GM18909 (cell line): ENCODE results near the gene IGSF3.
"Not testable (repeated sequence)": the region's sequence is repeated elsewhere in the genome, so short reads cannot be mapped to it uniquely, and the experiment has no call there.

Experiments
- ATAC-seq: cut with Tn5 transposase; IDR thresholded peaks from one replicate; pipeline ENCODE4 v1.9.1; 2021; ENCODE audit warnings: mild to moderate bottlenecking; ENCODE audit not compliant: unreplicated experiment, poor library complexity

IGSF3 gene

DNA sequence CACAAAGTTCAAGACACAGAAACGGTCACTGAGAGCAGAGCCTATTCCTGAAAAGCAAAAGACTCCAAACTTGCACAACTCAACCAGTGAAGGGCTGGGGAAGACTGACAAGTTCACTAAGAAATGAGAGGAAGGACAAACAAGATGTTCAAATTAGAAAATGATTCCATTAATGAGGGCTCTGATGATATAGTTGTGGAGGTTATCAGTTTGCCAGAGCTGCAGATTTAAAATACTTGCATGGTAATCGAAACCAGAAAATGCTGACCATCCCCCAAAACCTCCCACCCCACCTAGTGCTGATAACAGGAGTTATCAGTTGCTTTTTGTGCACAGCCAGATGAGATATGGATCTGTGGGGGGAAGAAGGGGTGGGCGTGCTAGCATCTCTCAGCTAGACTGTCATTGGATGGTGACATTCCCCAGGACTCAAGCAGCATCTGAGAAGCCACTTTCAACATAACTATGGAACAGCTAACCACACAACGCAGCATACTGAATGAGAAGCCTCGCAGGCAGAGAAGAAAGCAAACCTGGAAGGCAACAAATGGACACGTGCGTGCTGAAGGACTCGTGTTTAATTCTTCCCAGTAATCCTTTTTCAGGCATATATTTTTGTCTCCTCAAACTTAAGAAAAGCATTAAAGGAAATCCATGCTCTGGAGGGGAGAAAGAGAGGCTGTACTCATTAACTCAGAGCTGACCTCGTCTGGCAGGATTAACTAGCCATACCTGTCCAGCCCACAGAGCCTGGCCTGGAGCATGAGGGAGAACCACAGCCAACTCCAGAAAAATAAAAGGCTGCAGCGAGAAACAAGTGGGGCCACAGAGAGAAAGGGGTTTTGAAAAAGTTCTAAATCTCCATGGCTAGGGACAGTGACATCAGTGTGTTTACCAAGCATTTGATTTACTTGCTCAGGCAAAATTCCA, 35.3 kb downstream of the IGSF3 start:
- not testable (repeated sequence) for ATAC-seq

DNA sequence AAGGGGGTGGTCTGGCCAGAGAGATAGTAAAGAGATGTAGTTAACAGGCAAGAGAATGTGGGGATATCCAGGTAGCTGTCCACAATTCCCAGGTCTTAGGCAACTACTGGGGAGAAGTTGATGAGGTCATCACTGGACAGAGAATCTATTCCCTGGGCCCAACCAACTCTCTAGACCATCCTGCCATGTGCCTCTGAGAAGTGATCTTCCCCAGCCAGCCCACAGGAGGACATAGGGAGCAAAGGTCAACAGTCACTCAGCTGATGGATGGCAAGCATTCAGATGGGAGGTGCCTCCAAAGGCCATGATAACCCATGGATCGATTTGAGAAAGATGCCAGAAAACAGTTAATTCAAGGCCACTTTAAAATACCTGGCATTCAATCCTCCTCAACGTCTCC, 36.0 kb downstream of the IGSF3 start:
- not testable (repeated sequence) for ATAC-seq

DNA sequence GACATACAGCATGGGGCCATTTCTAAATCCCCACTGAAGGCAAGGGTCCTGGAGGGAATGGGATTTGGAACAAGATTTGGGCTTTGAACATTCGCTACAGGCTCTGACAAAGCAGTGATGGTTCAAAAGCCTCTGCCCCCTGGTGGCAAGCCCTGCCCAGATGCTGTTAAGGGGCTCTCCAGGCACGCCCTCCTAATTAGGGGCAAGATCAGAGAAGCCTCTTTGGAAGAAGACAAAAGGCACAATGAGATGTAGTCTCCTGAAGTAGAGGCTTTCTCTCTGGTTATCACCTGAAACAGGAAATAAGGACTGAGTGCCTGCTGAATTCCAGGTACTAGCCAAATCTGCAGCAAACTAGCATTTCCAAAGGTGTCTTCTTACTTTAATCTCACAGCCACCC, 37.5 kb downstream of the IGSF3 start:
- not testable (repeated sequence) for ATAC-seq

DNA sequence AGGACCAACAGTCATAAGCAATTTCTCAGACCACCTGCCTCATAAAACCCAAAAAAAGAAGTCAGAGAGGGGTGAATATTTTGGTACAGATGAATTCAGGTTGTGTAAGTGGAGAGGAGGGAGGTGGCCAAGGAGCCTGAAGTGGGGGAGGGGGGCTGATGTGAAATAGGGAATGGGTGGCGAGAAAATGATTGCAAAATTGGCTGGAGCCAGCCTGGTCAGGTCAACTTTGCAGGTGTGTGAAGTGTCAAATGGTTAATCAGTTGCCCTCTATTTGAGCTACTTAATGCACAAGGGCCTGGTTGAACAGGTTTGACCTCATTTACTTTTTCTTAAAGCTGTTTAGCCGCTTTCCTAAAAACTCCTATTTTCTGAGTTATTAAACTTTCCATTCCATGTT, 38.1 kb downstream of the IGSF3 start:
- not testable (repeated sequence) for ATAC-seq

DNA sequence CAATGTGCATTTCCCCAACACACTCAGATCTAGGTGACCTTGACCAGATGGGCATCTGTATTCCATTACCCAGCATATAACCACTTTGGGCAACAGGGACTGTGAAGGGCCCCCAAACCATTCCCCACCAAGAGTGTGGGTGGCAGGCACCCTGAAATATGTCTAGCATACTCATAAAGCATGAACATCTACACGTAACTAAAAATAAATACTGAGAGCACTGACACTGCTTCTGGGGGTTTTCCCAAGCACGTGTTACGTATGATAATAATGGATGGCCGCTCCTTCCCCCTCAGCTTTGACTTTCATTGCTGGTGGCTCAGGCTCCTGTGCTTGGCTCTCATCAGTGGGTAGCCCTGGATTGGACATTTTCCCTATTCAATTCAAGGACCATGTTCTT, 39.1 kb downstream of the IGSF3 start:
- no peak for ATAC-seq

DNA sequence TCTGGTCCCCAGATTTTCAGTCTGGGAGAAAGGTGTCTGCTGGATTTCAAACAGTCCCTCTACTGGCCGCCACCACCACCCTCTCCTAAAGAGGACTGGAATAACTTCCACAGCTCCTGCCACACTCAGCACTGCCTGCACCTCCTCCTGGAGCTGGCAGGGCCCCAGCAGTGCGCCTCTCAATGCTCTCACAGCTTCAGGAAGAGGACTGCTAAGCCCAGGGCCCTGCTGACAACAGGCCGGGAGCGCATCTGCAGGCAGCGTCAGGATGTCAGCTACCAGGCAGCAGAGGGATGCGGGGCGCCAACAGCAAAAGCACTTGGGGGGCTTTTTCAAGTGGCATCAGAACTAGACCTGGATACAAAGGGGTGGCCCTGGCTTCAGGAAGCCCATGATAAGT, 40.2 kb downstream of the IGSF3 start:
- ATAC-seq: not testable (repeated sequence)

DNA sequence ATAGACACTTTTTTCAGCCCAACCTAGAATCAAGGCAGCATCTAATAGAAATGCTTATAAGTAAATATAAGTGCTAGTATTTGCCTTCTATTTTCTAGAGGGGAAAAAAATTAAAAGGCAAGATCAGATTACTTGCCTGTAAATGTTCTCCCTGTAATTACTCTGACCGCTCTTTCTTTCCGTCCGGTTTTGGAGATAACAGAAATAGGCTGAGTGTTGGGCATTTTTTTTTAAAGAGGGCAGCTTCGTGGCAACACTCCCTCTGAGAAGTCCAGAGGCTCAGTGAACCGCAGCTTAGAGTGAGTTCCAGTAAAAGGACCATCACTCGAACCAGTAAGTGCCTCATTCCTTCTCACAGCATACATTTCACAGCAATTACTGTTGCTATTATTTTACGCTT, 40.6 kb downstream of the IGSF3 start:
- not testable (repeated sequence) for ATAC-seq

DNA sequence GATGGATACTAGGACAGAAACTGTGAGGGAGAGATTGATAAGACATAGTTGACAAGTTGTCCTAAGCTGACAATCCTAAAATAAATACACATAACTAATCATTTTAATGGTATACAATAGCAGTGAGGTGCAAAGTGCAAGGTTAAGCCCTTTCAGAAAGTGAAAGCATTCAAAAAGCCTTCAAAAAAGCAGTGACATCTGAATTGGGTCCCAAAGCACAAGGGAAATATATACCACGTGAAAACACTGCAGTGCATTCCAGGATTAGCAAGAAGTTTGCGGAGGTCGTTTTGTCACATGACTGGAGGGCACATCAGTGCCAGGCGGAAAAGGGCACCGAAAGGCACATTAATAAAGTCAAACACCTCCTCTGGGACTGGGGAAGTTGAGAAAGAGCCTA, 42.4 kb downstream of the IGSF3 start:
- ATAC-seq: not testable (repeated sequence)

DNA sequence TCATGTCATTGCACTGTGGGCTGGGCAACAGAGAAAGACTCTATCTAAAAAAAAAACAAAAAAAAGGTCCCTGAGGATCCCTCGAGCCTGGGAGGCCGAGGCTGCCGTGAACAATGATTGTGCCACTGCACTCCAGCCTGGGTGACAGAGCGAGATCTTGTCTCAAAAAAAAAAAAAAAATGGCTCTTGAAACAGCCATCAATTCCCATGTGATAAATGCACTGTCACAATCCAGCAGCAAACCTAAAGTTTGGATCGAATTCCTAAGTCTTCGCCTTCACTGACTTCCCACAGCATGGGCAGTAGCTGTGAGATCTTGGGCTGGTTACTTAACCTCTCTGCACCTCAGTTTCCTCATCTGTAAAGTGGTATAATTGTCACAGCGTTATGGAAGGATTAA, 43.5 kb downstream of the IGSF3 start:
- ATAC-seq: no peak

DNA sequence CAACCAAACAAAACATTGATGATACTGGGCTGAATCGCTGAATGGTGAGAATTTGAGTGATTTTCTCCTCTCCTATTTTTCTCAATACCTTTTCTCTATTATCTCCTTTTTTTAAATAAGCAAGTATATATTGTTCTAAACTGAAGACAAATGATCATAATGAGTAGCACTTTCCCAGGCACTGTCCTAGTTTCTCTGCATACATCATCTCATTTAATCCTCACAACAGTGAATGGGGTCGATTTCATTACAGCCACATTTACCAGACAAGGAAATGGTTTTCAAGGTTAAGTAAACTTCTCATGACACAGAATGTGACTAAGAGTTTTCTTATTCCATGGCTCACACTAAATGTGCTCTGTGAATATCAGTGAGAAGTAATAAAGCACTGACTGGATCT, 45.0 kb downstream of the IGSF3 start:
- ATAC-seq: not testable (repeated sequence)

DNA sequence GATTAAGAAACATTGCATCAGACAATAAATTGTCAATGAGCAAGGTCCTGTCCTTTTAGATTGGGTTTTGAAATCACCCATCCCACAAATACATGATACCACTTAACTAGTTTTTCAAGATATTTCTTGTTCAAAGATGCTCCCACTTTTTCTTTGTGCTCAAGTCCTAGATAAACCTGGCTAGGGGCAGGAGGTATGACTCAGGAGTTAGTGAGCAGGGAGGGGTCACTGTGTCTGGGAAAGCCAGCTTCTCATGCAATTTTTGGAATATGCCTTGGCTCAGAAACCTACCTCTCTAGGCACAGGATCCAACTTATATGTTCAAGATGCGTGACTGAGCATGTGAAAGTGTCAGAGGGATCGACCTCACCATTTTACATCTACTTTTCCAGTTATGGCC, 45.8 kb downstream of the IGSF3 start:
- not testable (repeated sequence) for ATAC-seq

DNA sequence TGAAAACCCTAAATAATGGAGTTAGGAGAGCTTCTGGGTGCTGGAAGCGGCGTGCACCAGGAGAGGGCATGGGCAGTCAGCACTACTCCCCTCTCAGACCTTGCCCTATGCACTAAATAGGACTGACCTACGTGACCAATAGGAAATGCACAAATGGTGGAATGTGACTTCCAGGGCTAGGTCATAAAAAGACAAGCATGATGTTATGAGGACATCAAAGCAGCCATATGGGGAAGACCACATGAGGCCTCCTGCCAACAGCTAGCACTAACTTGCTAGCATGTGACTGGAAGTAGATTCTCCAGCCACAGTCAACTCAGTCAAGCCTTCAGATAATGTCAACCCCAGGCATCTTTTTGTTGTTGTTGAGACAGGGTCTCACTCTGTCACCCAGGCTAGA, 47.1 kb downstream of the IGSF3 start:
- ATAC-seq: not testable (repeated sequence)

DNA sequence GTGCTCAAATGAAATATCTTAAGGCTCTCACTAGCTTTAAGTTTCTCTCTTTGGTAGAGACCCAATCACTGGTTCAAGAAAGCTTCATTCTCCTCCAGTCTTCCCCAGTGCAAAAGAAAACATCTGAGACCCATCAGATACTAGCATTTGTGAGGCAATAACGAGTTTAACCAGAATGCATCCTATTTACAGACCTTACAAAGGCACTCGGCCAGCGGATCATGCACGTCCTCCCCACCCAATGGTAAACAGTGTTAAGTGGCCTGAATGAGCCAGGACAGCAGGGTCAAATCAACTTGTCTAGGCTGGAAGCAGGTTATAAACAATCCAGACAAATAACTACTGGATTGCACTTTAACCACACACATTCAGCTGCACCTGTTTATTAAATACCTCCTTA, 48.4 kb downstream of the IGSF3 start:
- ATAC-seq: not testable (repeated sequence)

DNA sequence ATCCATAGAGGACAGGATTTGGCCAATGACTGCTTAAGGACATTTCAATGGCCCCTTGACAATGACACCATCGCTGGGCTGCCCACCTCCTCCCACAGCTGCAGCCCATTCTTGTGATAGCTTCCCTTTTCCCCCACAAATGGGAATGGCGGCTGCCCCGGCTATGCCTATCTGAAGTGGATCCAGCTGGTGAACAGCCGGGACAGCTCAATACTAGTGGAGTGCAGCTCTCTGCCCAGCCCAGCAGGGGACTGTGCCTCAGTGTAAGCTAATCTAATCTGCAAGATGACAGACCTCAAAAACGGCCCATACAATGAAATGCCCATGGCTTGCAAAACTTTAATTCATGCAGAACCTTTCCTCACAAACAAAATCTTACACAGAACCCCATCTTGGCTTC, 49.7 kb downstream of the IGSF3 start:
- not testable (repeated sequence) for ATAC-seq

DNA sequence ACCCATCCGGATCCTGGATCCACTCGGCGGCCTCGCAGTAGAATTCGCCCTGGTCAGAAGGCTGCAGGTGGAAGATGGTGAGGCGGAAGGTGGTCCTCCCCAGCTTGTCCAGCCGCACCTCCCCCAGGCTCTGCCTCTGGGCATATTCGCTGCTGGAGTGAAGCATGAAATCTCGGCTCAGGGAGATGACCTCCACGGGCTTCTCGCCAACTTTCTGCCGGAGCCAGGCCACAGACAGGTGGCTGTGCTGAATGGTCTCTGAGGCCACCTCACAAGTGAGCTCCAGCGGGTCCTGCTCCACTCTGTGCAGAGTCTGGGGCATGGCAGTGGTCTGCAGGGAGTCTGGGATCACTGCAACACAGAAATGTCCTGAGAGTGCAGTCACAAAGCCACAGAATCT, 53.7 kb downstream of the IGSF3 start:
- not testable (repeated sequence) for ATAC-seq

DNA sequence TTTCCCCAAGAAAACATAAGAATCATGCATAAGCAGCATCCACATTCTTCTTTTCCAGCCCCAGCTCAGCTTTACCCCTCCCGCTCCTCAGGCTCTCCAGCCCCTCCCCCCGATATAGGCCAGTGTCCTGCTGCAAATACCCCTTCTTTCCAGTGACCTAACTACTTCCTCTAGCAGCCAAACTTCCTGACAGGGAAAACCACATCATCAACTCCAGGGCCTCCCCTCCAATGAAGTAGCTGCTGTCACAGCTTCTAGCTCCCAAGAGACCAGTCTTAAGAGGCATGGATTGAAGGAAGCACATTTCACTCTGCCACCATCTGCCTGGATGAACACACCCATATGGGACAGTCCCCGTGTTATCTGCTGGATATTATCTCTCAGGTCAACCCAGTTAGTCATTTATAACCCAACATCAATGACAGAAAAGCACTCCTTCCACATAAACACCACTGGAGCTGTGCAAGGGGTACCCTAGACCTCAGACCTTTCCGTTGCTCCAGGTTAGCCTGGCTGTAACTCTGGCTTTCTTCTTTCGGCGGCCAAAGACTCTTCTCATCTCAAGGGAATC, 57.6 kb downstream of the IGSF3 start:
- ATAC-seq: not testable (repeated sequence)

DNA sequence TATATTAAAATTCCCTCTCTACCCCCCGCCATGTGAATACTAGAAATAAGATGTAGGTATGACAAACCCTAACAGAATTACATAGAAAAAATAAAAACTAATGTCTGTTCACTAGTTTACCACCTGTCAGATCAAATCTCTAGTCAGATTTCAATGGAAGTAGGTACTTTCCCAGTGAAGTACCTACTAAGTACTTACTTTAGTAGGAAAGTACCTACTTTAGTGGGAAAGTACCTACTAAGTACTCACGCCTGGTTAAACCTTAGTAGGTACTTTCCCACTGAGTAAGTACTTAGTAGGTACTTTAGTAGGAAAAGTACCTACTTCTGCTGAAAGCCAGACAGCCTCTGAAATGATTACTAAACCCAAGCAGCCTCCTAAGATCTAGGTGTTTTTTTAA, 58.7 kb downstream of the IGSF3 start:
- ATAC-seq: not testable (repeated sequence)

DNA sequence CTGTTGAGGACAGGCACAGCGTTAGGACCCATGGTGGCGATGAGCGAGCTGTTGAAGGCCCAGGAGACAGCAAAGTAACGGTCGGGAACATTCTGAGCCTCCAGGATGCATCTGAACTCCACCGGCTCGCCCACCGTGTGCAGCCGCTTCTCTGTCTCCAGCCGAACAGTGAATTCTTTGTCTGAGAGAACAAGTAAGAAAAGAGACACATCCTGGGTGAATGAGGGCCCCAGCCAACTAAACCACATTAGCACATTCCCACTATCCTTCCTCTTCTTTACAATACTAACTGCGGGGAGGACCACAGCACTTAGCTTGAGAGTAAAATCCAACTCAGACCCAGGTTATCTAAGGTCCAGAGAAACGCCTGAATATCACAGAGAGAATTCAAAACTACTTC, 59.4 kb downstream of the IGSF3 start:
- ATAC-seq: not testable (repeated sequence)

DNA sequence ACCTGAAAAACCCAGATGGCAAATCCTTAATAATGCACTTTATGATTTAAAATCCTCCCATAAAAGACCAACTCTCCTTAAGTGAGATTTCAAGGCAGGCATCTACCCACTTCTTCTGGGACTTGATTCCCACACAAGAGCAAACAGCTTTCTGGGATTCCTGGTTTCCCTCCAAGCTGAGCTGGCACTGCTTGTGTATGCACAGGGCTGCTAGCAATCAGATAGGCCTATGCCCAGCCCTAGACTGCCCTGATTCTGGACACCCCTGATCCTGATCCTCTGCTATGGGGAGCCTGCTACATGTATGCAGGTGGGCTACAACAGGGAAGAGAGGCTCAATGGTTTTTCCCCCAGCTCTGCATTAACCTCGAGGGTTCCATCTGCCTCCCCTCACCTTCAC, 60.1 kb downstream of the IGSF3 start:
- not testable (repeated sequence) for ATAC-seq

DNA sequence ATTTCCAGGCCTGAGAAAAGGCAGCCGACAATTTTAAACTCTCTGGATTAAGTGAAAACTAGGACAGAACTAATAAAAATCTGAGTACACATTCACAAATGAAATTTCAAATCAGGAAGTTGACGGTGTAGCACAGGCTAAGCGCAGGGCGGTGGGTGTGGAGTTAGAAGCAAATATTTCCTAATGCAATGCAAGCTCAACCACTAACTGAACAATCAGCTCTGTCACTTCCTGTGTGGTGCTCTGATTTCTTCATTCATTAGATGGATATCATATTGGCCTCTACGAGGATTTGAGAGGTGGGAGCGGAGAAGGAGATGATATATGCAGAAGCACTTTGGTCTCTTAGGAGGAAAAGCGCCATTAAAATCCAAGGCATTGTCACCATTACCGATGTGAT, 61.5 kb downstream of the IGSF3 start:
- not testable (repeated sequence) for ATAC-seq

DNA sequence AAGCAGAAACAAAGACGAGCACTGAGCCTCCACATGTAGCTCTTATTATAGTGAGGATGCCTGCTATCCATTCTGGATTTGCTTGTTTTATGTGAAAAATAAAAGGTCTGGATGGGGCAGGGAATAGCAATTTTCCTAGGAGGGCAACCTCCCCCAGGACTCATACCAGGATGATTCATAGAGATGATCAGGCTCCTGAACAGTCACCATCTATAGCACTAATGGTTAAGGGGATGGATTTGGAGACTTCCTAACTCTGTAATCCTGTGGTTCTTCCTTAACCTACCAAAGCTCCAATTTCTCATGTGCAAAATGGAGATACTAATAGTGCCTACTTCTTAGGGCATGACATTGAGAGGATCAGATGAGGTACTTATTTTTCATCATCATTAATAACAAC, 62.2 kb downstream of the IGSF3 start:
- ATAC-seq: no peak

DNA sequence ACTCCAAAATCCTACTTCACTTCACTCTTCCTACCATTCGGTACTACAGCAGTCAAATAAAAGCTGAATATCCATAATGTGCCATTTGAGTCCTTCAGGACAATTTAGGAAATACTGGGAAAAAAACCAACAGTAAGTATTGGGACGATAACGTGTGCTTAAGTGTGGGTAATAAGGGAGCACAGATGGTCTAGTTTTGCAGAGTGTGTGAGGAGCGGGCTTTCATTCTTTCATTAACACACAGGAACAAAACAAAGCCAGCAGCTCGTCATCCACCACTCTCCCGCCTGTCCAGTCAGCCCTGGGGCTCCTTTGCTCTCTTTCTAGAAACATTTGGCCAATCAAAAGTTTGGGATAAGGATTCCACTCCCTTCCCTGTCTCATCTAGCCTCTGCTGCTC, 63.1 kb downstream of the IGSF3 start:
- not testable (repeated sequence) for ATAC-seq
